NCI-H345 treated with DMSO at 0.1 percent for 48 hours (cell line): ENCODE data around the gene LNPEP.
"Not testable (repeated sequence)": the region's sequence is repeated elsewhere in the genome, so short reads cannot be mapped to it uniquely, and the experiment has no call there.

Experiments used
- DNase-seq: peaks from one replicate; lab custom pipeline; 2025; ENCODE audit not compliant: unreplicated experiment; lab: John Stamatoyannopoulos, UW

LNPEP gene

GRCh38 chr5:96928931-96929708 is 6.8 kb upstream of the LNPEP start:
- DNase-seq, result no peak

DNA sequence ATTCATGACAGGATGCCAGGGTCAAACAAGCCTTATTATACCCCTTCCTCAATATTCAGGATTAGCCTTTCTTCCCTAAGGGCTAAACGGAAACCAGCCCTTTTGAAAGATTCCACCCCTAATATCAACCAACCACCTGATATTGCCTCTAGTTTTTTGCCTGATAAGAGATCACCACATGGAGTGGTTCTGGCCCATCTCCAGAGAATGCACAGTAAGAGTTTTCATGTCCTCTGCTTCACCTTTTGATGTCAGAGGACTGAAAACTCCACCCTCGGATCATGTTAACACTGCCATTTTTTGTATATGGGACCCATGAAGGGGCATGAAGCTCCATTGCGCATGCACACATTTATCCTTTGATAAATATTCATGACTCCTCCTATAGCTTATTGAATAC is 5.8 kb upstream of the LNPEP start:
- DNase-seq, result no peak

DNA sequence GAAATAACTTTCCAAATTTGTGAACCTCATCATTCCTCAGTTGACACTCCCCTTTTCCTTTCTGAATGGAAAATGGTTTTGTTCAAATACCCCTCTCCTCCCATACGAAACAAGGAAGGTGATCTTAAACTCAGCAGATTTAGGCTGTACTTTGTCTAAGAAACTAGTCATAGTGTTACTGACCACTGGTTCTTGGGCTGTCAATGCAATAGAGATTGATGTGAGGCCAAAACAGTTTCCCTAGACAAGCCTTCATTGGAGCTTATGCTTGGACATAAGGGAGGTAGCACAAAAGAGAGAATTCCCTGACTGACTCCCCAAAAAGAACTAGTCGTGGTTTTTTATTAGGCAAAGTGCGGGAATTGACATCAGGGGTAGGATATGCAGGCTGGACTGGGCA is 5.3 kb upstream of the LNPEP start:
- DNase-seq, result no peak

DNA sequence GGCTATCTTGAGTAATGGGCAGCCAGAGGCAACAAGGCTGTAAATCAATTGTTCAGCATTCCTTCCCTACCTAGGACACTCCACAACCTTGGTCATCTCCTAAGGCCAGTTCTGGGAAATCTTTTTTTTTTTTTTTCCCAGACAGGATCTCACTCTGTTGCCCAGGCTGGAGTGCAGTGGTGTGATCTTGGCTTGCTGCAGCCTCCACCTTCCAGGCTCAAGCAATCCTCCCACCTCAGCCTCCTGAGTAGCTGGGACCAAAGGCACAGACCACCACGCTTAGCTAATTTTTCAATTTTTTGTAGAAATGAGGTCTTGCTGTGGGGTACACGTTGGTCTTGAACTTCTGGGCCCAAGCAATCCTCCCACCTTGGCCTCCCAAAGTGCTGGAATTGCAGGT is 4.8 kb upstream of the LNPEP start:
- DNase-seq, result not testable (repeated sequence)

DNA sequence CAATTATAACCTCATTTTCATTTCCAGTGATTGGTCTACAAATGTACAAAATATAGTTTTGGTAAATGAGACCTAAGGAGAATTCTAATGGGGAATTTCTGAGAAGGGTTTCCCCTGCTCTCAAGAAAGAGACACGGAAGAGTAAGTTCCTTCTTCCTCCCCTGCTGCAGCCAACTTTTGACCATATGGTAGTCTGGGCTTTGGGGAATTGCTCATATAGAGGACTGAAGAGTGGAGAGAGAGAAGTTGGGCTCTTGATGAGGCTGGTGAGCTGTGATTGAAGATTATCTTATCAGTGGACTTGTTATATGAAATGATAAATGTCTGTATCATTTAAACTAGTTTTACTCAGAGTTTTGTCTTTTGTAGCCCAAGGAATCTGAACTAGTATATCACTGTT is 4.3 kb upstream of the LNPEP start:
- no peak for DNase-seq

DNA sequence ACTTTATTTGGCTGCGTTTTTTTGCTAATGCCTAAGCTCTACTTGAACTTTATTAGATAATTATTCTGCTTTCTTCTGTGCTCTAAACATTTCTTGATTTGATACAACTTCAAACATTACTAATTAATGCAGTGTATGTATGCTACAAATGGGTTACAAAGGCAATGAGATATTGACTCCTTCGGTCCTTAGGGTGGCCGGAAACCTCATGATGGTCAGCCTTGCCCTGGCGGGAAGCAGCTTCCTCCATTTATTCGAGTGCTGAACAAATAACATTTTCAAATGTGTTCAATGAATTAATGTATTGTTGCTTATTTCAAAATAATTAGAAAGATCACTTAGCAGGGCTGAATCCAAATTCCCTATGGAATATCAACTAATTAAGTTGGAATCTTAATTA is 3.9 kb upstream of the LNPEP start:
- no peak for DNase-seq

DNA sequence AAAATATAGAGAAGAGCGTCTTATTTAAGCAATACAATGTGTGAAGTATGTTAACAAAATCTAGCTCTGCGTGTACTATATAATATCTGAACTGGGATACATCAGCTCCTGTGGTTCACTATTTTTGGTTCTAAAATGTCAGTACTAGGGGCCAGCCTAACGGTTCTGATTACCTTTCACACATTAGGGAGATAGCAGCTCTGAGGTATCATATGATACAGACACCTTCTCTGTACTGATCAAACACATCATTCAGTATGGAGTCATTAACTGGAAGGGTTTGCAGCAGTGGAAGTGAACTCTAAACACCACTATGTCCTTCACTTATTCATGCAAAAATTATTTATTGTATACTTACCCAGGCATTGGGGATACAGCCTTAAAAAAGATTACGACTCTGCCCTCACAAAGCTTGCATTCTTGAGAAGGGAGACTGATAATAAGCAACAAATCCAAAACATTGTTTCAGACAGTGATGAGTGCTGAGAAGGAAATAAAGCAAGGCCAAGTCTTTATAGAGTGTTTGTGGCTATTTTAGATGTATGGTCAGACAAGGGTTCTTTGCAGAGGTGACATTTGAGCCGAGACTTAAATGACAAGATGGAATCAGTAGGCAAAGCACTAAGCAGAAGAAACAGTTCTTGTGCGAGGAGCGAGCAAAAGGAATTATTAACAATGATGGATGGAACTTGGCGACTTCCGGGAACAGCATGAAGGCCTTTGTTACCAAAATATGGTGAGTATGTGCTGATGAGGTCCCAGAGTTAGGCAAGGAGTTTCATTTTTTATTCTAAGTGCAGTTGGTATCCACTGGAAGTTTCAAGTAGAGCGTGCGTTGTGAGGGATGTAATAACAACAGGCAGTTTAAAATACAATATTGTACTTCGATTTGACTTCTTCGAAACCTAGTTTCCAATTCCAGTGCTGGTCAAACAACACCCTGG is 1.8 kb upstream of the LNPEP start:
- no peak for DNase-seq

DNA sequence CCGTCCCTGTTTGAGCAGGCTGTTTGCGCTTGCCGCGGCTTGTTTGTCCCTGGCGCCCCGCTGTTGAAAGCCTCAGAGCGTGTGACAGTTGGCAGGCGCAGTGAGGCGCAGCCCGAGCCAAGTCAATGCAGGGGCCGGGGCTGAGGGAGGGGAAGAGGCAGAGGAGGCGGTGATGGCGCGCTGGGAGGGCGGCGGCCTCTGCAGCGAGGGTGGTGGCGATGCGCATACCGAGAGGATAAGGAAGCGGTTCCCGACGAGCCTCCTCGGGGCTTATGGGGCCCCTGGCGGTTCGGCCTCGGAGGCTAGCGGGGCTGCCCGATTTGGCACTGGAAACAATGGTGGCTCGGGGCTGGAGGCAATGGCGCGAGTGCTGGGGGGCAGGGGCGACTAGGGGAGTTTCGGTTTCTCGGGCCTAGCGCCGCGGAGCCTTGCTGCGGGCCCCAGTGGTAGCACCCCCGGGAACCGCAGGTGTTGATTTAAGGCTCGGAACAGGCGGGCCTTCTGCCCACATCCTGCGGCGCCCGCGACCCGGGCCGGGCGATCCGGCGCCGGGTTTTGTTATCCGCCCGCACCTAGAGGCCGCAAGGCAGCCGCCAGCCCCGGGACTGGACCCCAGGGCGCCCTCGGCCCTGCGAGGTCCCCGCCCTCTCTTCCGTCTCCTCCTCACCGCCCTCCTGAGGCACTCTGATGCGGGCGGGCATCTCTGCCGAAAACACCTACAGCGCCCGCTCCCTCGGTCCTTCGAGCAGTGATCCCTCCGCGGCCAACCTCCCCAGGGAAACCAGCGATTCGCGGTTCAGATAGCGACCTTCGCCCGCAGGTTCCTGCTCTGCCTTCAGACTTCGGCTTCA is 947 bp upstream of the LNPEP start:
- peak; percentile 80 for DNase-seq

DNA sequence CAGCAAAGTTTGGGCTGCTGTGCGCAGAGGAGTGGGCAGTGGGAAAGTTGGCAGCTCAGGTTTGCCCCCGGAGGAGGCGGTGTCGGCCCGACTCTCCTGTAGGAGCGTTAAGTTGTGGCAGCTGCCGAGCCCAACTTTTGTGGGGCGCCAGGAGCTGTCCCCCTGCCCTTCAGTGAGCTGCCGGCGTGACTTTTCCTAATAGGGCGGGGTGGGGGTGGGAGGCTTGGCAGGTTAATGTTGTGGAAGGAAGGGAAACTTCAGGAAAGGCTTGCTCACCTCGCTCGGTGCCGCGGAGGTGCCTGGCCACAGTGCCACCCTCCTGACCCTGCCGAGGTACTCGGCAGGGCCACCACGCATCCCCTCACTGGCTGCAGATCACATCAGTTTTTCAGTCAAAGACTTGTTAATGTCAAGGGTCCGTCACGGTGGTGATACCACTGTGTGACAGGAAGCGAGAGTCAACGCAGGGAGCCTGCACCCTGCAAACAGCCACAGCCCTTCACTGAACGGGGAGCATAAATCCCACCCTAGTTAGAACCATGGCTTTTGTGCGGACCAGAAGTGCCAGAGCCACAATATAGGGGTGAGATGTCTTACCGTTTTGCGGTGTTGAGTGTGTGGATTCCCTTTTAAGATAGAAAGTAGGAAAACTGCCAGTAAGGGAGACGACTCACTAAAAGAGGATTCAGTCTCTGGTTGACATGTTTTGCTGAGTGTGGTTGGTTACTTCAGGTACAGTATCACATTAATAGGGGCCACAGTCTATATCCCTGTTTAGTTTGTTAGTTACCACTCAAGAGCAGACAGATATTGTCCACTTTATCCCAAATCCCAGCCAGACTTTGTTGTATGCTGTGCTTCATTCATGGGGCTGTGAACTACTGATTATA is 796 bp downstream of the LNPEP start:
- no peak for DNase-seq

DNA sequence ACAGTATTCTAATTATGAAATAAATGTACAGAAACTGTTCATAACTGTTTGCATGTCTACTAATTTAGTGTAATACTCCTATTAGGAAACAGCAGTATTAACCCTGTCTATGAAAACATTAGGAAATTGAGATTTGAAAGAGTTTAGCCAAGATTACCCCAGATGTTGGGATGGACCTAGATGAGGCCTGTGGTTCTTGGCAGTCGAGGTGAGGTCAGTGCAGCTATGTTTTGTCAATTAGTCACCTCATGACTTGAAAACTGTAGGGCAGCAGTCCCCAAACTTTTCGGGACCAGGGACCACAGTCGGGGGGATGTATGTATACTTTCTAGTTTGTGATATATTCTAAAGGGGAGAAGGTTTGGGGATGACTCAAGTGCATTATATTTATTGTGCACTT is 4.7 kb downstream of the LNPEP start:
- no peak for DNase-seq

GRCh38 chr5:96941140-96941539 is 5.3 kb downstream of the LNPEP start:
- no peak for DNase-seq

GRCh38 chr5:96942078-96942477 is 6.2 kb downstream of the LNPEP start:
- no peak for DNase-seq

GRCh38 chr5:96942911-96943310 is 7.0 kb downstream of the LNPEP start:
- no peak for DNase-seq

DNA sequence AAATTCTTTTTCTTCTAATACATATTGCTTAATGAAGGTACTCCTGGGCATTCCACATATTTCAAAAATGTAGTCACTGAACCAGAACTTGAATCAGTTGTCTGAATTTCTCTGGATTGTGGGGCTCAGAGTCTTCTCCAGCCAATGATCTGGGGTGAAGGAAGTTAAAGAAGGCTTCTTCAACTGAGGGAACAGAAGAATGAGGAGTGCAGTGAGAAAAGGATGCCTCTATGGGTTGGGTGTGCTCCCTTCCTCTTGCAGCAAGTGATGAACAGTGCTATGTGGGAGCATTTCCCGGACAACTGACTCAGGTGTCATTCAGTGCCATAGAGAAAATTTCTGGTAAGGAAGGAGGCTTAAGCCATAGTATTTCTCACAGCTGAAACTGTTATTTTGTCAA is 7.9 kb downstream of the LNPEP start:
- DNase-seq, result no peak

GRCh38 chr5:96945144-96945897 is 9.4 kb downstream of the LNPEP start:
- no peak for DNase-seq

DNA sequence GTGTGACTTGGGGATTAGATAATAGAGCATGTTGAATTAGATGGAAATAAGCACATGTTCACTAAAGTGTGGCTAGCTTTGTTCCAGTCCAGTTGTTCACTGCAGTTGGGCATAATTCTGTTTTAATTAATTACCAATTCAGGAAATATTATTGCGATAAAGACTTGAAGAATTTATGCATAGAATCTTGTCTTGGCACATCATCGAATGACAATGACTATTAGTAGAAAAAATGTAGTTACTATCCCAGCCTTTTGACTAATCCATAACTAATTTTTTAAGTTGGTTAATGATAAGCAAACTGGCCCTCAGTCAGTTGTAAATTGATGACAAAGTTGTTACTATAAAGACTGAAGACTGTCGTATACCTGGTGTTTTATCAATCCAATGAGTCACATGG is 10.5 kb downstream of the LNPEP start:
- DNase-seq, result no peak

GRCh38 chr5:96952118-96952750 is 16.4 kb downstream of the LNPEP start:
- DNase-seq, result no peak

DNA sequence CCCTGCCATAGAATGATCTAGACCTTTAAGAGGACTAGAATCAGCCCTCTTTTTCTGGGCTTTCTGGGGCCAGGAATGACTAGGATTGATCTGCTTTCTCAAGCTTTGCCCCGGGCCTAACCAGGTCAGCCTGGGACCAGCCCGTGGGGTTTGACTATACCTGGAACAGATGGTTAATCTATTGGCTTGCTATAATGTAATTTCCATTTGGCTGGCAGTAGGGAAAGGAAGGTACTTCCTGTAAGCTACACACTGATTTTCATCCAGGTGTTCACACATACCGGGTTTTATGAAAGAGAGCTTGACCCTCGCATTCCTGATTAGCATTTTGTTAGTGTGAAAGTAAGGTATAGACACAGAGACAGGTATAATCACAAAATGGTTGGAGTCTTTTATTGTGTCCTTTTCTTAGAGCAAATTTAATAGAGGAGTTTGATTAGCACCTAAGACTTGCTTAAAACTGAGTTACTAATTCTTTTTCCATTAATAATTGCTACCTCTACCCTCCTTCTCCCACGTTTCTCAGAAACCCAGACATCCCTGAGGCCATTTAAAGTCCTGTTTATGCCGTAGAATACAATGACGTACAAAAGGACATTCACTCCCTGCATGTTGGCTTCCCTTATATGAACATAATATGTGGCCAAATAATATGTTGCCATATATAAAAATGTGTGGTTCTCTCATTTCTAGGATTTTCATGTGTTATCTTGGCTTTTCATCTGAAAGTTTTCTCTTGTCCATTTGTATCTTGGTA is 17.3 kb downstream of the LNPEP start:
- no peak for DNase-seq
